Kidney (tissue), 14 donors: ENCODE results near the gene RASD1. TPM values are rescaled to one million over a fixed set of nuclear protein-coding genes. Genes with fewer than 3 reads are reported as not detected.

Source experiments
- DNase-seq, 5 donors: peaks; one replicate each; pipeline ENCODE4 v3.0.0-alpha.2; 2013 to 2020
- FAIRE-seq: peaks from 2 replicates; lab custom pipeline; 2012; peaks lifted over from hg19 to GRCh38; lab: Jason Lieb, UNC
- H3K27ac ChIP-seq, 2 donors: one replicate each; pipeline ENCODE4 v1.7.0; 2013; ENCODE audit warnings: low read depth in 2 of 2, low read length in 2 of 2, inconsistent platforms in 1 of 2
- H3K27me3 ChIP-seq: one replicate; pipeline ENCODE4 v1.7.1; 2013; ENCODE audit warnings: low read length, inconsistent platforms; ENCODE audit not compliant: control insufficient read depth, insufficient read depth
- H3K36me3 ChIP-seq, 3 donors: one replicate each; pipeline versions ENCODE4 v1.7.0 to v1.7.1; 2013; ENCODE audit warnings: low read length in 3 of 3, control low read depth in 1 of 3, inconsistent platforms in 1 of 3; ENCODE audit not compliant: insufficient read depth in 3 of 3, control insufficient read depth in 2 of 3
- H3K4me1 ChIP-seq, 3 donors: one replicate each; pipeline versions ENCODE4 v1.7.0 to v1.7.1; 2013; ENCODE audit warnings: low read length in 3 of 3, inconsistent platforms in 1 of 3, low read depth in 1 of 3; ENCODE audit not compliant: control insufficient read depth in 2 of 3, insufficient read depth in 2 of 3
- H3K4me3 ChIP-seq, 3 donors: one replicate each; pipeline versions ENCODE4 v1.7.0 to v1.8.1; 2013; ENCODE audit warnings: low read length in 3 of 3, control low read depth in 1 of 3, inconsistent platforms in 1 of 3
- H3K9ac ChIP-seq, 3 donors: one replicate each; pipeline versions ENCODE4 v1.7.0 to v1.7.1; 2013; ENCODE audit warnings: low read length in 3 of 3, control low read depth in 1 of 3, inconsistent platforms in 1 of 3
- H3K9me3 ChIP-seq, 3 donors: one replicate each; pipeline versions ENCODE4 v1.7.0 to v1.7.1; 2013; ENCODE audit warnings: low read length in 3 of 3, control low read depth in 1 of 3, inconsistent platforms in 1 of 3; ENCODE audit not compliant: control insufficient read depth in 2 of 3, insufficient read depth in 1 of 3
- intact Hi-C: fragments of 100-400 bp; cut with DNase I; formaldehyde crosslinking; loops from one replicate; pipeline ENCODE4 v1.11.1; 2022
- polyA plus RNA-seq: library from polyadenylated mRNA; stranded (reverse); fragments of 350-450 nt; fragmentation: Illumina TruSeq; extraction: RNeasy Lipid Tissue Mini Kit (QIAGEN cat#74804); gene quantifications from one replicate; pipeline ENCODE4 v1.2.3, GENCODE V29; 2014; ENCODE audit warnings: low read depth, low replicate concordance; ENCODE audit not compliant: insufficient read depth
- total RNA-seq: library from RNA; stranded (reverse); fragmentation: NEBNext Ultra II Directional; extraction: Animal tissue kit (Norgen Biotek cat#: 25700); gene quantifications from one replicate; pipeline ENCODE4 v1.2.1, GENCODE V29; 2021
- TF ChIP-seq, protein P1 (sequence below): IDR thresholded peaks from 3 replicates; pipeline ENCODE4 v1.5.1; 2012; ENCODE audit warnings: mild to moderate bottlenecking, moderate library complexity, borderline replicate concordance; ENCODE audit not compliant: insufficient read depth; ENCODE audit errors: extremely low read depth
- donor health status: control.
- donor health status: control.
- donor health status: control.
- donor health status: control.
- donor health status: control.
- donor health status: DM: yes; HTN: yes; CAD: no.
- donor health status: Normal renal cell carcinoma (clear cell type).

RASD1 gene
- total and polyA plus RNA-seq, 2 donors from 2014 or later = 103 to 147 TPM

- H3K9me3 ChIP-seq = no peaks in the 10 kb centered on the region
- DNase-seq (peak in 1 of 5 donors; percentile 58), FAIRE-seq (no peak)
- H3K4me1 ChIP-seq = no peaks in the 10 kb centered on the region
- no peaks in the 10 kb centered on the region for H3K27me3 ChIP-seq
- intact Hi-C loops = no loop called here
- no peak overlapping the region for H3K27ac ChIP-seq
- no peak overlapping the region for H3K9ac ChIP-seq
- H3K36me3 ChIP-seq = no peaks in the 10 kb centered on the region
- TF ChIP-seq, protein P1, sequence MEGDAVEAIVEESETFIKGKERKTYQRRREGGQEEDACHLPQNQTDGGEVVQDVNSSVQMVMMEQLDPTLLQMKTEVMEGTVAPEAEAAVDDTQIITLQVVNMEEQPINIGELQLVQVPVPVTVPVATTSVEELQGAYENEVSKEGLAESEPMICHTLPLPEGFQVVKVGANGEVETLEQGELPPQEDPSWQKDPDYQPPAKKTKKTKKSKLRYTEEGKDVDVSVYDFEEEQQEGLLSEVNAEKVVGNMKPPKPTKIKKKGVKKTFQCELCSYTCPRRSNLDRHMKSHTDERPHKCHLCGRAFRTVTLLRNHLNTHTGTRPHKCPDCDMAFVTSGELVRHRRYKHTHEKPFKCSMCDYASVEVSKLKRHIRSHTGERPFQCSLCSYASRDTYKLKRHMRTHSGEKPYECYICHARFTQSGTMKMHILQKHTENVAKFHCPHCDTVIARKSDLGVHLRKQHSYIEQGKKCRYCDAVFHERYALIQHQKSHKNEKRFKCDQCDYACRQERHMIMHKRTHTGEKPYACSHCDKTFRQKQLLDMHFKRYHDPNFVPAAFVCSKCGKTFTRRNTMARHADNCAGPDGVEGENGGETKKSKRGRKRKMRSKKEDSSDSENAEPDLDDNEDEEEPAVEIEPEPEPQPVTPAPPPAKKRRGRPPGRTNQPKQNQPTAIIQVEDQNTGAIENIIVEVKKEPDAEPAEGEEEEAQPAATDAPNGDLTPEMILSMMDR = no peak
- H3K4me3 ChIP-seq = no peak overlapping the region
These were observed 20.9 kb upstream of the RASD1 start for GRCh38 chr17:17516941-17517720.

DNA sequence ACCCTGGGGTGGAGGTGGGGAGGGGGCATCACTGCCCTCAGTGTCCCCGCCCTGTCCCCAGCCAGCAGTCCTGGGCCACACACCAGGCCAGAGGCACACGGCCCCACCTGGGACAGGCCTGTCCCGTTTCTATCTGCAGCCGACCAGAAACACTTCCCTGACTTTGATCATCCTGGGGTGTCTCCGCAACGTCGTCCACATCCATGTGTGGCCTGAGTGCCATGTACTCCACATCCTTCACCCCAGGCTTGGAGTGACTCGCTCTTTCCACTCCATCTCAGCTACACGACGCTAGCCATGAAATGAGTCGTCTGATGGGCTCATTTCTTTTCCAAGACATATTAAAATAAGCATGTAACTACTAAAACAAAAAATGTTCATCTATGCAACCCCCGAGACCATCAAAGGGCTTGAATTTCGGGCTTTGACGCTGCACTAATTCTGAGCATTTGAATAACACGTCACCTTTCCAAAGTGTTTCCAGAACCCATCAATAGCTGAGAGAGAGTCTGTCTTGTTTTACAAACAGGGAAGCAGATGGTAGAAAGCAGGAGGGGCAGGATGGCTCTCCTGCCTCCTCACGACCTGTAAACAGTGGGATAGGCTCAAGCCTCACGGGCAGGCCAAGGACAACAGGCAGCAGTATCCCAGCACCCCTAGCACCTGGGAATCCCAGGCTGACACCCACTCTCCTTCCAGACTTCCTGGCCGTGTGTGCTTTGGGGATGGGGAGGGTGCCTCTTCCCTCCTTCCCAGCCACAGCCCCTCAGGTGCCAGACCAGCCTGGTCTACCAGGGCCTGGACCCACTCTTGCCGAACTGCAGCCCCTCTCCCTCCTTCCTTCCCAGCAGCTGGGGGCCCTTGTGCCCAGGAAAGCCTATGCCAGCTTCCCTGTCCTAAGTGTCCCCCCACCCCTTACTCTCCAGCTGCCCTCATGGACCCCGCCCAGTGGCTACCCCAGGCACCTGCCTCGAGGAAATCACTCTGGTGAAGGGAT, 20.0 kb upstream of the RASD1 start:
- DNase-seq (peak in 1 of 5 donors; percentile 43), FAIRE-seq (no peak)
- H3K36me3 ChIP-seq = no peaks in the 10 kb centered on the region
- no peaks in the 10 kb centered on the region for H3K4me1 ChIP-seq
- TF ChIP-seq, protein P1 = no peak
- H3K9ac ChIP-seq = no peak overlapping the region
- H3K27ac ChIP-seq = no peak overlapping the region
- no peak overlapping the region for H3K4me3 ChIP-seq
- H3K9me3 ChIP-seq = no peaks in the 10 kb centered on the region
- H3K27me3 ChIP-seq = no peaks in the 10 kb centered on the region
- intact Hi-C loops = no loop called here

DNA sequence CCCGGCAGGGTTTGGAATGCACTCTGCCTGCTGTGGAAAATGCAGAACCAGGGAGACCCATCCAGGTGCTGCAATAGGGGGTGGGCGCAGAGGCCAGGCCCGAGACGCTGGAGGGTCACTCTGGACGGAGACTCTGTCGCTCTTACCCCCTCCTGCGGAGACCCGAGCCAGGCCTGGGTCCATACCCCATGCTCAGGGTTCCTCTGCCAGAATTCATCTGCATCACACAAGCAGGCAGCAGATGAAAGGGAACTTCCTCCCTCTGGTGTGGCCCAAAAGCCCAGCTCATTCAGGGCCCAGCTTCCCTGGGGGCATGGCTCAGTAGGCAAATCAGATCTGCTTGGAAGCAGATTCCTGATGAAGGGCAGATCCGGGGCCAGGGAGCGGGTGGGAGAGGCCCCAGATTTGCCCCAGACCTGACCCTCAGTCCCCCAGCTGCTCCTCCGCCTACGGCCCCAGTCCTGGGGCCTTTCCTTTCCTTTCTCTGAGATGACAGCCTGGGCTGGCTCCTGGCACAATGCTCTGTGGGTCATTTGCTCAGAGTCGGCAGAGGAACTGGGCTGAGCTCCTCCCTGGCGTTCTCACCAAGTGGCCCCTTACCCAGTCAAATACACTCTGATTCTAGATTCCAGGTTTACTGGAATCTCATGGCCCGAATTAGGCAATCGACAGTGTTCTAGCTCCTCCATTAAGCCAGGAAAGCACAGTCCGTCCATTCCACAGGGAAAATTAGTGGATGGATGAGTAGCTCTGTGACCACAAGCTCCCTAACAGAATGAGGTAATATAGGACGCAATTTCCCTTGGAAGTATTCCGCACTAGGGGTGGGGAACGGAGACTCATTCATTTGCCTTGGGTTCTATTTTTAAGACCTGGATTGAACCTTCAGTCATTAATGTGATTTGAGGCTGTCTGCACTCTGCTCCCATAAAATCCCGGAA, 19.1 kb upstream of the RASD1 start:
- FAIRE-seq = no peak
- Histone ChIP-seq H3K4me1 (no peaks in the 10 kb centered on the region), H3K36me3 (no peaks in the 10 kb centered on the region), H3K27ac (no peak overlapping the region), H3K27me3 (no peaks in the 10 kb centered on the region), H3K9ac (no peak overlapping the region), H3K4me3 (no peak overlapping the region), H3K9me3 (no peaks in the 10 kb centered on the region)
- TF ChIP-seq, protein P1 = no peak
- intact Hi-C loops = no loop called here
- DNase-seq = peak in 3 of 5 donors; percentile 19 to 39 (median 27)
